GM12878 (cell line): ENCODE results near the gene TRIM72. TPM values are rescaled to one million over a fixed set of nuclear protein-coding genes. Genes with fewer than 3 reads are reported as not detected.

Experiments used
- BMI1 ChIP-seq: fragments of 450-650 bp; IDR thresholded peaks from 2 replicates; pipeline ENCODE4 v1.6.1; 2016; ENCODE audit warnings: mild to moderate bottlenecking, moderate library complexity, borderline replicate concordance
- CEBPB ChIP-seq, 2 experiments: fragments of 150-350 bp in 1 of 2; IDR thresholded peaks; 2 replicates each; pipeline ENCODE4 v1.6.1; 2012 to 2014; ENCODE audit warnings: low read depth in 2 of 2, low read length in 2 of 2, borderline replicate concordance in 1 of 2, inconsistent platforms in 1 of 2
- ESRRA ChIP-seq: IDR thresholded peaks from 2 replicates; pipeline ENCODE4 v1.6.1; 2012; ENCODE audit warnings: mild to moderate bottlenecking, low read length, improper control_type of control experiment
- PML ChIP-seq: IDR thresholded peaks from 2 replicates; pipeline ENCODE4 v1.6.1; 2012; ENCODE audit warnings: low read length, inconsistent platforms
- POLR2AphosphoS5 ChIP-seq: IDR thresholded peaks from 2 replicates; pipeline ENCODE4 v1.6.1; 2011; ENCODE audit warnings: mild to moderate bottlenecking, low read length, inconsistent platforms
- RBBP5 ChIP-seq: fragments of 200-600 bp; sonication (generic); conservative IDR thresholded peaks from 2 replicates; pipeline ENCODE4 v1.6.1; 2016
- SMC3 ChIP-seq: IDR thresholded peaks from 2 replicates; pipeline ENCODE4 v1.6.1; 2011; ENCODE audit warnings: low read length, improper control_type of control experiment, borderline replicate concordance
- TCF7 ChIP-seq: IDR thresholded peaks from 2 replicates; pipeline ENCODE4 v1.6.1; 2014; ENCODE audit warnings: antibody characterized with exemption, borderline replicate concordance
- ZBED1 ChIP-seq: IDR thresholded peaks from 2 replicates; pipeline ENCODE4 v1.6.1; 2016; ENCODE audit warnings: borderline replicate concordance
- ZBTB11 ChIP-seq: fragments of 450-650 bp; formaldehyde crosslinking; IDR thresholded peaks from 2 replicates; pipeline ENCODE4 v1.5.0; 2022; ENCODE audit warnings: mild to moderate bottlenecking, missing genetic modification characterization
- ZBTB40 ChIP-seq: fragments of 450-650 bp; IDR thresholded peaks from 2 replicates; pipeline ENCODE4 v1.6.1; 2016; ENCODE audit warnings: mild to moderate bottlenecking, moderate library complexity, borderline replicate concordance
- polyA plus RNA-seq, 11 experiments: library from polyadenylated mRNA; depleted of rRNA in 4 of 11; unstranded in 6 of 11; stranded (reverse) in 5 of 11; fragments of >200 nt; fragmentation: Nextera tagmentation in 4 of 11; fragmentation: Illumina TruSeq in 1 of 11; extraction: Ambion mirVana in 4 of 11; extraction: Trizol in 1 of 11; gene quantifications; 1 replicate in 1 of 11; 2 replicates in 10 of 11; pipeline versions ENCODE4 v1.2.1 to v1.2.3, GENCODE V29; 2011 to 2016; ENCODE audit warnings: inconsistent platforms in 2 of 11, missing spikeins in 2 of 11, low read depth in 1 of 11
- total RNA-seq, 4 experiments: library from RNA; depleted of rRNA in 3 of 4; stranded (reverse); fragments of >200 nt in 3 of 4; fragmentation: Illumina TruSeq in 1 of 4; extraction: Trizol in 1 of 4; gene quantifications; 2 replicates each; pipeline versions ENCODE4 v1.2.1 to v1.2.3, GENCODE V29; 2013 to 2021
- TF ChIP-seq, protein P1 (sequence below): fragments of 450-650 bp; IDR thresholded peaks from 2 replicates; pipeline ENCODE4 v1.6.1; 2017; ENCODE audit warnings: mild to moderate bottlenecking, moderate library complexity
- TF ChIP-seq, protein P2 (sequence below): fragments of 450-650 bp; formaldehyde crosslinking; IDR thresholded peaks from 2 replicates; pipeline ENCODE4 v1.4.0; 2020; ENCODE audit warnings: mild to moderate bottlenecking, moderate library complexity

Gene TRIM72
- total and polyA plus RNA-seq, 10 of the 15 experiments (the other 5 are each of a cell fraction or from before 2014, with no cell fraction given) = 0.03 to 1.2 (median 0.23) TPM; not detected in 1

DNA sequence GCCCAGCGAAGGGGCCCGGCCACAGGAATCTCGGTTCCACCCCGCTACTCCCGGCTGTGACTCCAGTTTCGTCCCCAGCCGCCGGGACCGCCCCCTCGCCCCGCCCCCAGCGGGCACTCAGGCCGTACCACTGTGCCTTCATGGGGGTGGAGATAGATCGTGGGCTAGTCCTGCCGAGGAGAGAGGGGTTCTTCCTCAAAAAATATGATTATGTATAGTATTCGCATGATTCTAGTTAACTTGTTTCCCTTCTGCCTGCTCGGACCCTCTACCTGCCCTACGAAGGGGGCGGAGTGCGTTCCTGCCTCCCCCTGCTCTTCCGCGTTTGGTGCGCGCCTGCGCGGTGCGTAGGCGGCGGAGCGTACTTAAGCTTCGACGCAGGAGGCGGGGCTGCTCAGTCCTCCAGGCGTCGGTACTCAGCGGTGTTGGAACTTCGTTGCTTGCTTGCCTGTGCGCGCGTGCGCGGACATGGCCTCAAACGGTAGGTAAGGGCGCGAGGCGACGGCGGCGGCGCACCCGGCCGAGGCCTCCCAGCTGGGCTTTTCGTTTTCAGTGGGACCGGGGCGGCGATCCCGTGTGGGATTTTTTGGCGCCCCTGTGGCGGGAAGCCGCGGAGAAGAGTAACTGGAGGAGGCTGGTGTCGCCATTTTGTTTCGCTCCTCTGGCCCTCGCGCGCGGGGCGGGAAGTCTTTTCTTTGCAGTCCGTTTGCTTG, 34.0 kb upstream of the TRIM72 start, which contains the start of gene FUS (continued):
- TF ChIP-seq, protein P1, sequence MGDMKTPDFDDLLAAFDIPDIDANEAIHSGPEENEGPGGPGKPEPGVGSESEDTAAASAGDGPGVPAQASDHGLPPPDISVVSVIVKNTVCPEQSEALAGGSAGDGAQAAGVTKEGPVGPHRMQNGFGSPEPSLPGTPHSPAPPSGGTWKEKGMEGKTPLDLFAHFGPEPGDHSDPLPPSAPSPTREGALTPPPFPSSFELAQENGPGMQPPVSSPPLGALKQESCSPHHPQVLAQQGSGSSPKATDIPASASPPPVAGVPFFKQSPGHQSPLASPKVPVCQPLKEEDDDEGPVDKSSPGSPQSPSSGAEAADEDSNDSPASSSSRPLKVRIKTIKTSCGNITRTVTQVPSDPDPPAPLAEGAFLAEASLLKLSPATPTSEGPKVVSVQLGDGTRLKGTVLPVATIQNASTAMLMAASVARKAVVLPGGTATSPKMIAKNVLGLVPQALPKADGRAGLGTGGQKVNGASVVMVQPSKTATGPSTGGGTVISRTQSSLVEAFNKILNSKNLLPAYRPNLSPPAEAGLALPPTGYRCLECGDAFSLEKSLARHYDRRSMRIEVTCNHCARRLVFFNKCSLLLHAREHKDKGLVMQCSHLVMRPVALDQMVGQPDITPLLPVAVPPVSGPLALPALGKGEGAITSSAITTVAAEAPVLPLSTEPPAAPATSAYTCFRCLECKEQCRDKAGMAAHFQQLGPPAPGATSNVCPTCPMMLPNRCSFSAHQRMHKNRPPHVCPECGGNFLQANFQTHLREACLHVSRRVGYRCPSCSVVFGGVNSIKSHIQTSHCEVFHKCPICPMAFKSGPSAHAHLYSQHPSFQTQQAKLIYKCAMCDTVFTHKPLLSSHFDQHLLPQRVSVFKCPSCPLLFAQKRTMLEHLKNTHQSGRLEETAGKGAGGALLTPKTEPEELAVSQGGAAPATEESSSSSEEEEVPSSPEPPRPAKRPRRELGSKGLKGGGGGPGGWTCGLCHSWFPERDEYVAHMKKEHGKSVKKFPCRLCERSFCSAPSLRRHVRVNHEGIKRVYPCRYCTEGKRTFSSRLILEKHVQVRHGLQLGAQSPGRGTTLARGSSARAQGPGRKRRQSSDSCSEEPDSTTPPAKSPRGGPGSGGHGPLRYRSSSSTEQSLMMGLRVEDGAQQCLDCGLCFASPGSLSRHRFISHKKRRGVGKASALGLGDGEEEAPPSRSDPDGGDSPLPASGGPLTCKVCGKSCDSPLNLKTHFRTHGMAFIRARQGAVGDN = peak; percentile 95
- TF ChIP-seq CEBPB (IDR thresholded peaks at IDR 0.05; ENCODE audit: borderline replicate concordance in 1 of 2, low read depth in 2 of 2, low read length in 2 of 2) (peak in 1 of 2 experiments; percentile 43; a peak in 1 of 4 replicates), TCF7 (no peak; the same call in 1 of the 2 replicates), ZBTB40 (peak; percentile 31; the same call in 1 of the 2 replicates), ZBED1 (peak; percentile 94), ZBTB11 (CRISPR knock-in tag) (no peak), ESRRA (peak; percentile 21; the same call in 1 of the 2 replicates), BMI1 (no peak), RBBP5 (peak; percentile 64; the same call in 1 of the 2 replicates), PML (peak; percentile 100), SMC3 (0 out of 2 replicates have a peak, but pooled peaks have one; percentile 2), POLR2AphosphoS5 (peak; percentile 100)
- TF ChIP-seq, protein P2, sequence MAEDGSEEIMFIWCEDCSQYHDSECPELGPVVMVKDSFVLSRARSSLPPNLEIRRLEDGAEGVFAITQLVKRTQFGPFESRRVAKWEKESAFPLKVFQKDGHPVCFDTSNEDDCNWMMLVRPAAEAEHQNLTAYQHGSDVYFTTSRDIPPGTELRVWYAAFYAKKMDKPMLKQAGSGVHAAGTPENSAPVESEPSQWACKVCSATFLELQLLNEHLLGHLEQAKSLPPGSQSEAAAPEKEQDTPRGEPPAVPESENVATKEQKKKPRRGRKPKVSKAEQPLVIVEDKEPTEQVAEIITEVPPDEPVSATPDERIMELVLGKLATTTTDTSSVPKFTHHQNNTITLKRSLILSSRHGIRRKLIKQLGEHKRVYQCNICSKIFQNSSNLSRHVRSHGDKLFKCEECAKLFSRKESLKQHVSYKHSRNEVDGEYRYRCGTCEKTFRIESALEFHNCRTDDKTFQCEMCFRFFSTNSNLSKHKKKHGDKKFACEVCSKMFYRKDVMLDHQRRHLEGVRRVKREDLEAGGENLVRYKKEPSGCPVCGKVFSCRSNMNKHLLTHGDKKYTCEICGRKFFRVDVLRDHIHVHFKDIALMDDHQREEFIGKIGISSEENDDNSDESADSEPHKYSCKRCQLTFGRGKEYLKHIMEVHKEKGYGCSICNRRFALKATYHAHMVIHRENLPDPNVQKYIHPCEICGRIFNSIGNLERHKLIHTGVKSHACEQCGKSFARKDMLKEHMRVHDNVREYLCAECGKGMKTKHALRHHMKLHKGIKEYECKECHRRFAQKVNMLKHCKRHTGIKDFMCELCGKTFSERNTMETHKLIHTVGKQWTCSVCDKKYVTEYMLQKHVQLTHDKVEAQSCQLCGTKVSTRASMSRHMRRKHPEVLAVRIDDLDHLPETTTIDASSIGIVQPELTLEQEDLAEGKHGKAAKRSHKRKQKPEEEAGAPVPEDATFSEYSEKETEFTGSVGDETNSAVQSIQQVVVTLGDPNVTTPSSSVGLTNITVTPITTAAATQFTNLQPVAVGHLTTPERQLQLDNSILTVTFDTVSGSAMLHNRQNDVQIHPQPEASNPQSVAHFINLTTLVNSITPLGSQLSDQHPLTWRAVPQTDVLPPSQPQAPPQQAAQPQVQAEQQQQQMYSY (CRISPR knock-in tag) = peak; percentile 63; the same call in 1 of the 2 replicates
